ENCODE results near the gene ZNF432.

Gene ZNF432

GRCh38 chr19:52007806-52008557 lies 40.7 kb downstream of the ZNF432 start, which contains the start of gene ZNF615:
ZNF615 (minus strand) TSS chr19:52008211; CDS start chr19:52003711, 4,500 bp downstream.
- peak; percentile 80 for DNase-seq (ENCODE audit: low spot score)

GRCh38 chr19:52007451-52007805 lies 41.2 kb downstream of the ZNF432 start:
- no peak for DNase-seq (ENCODE audit: low spot score)

DNA sequence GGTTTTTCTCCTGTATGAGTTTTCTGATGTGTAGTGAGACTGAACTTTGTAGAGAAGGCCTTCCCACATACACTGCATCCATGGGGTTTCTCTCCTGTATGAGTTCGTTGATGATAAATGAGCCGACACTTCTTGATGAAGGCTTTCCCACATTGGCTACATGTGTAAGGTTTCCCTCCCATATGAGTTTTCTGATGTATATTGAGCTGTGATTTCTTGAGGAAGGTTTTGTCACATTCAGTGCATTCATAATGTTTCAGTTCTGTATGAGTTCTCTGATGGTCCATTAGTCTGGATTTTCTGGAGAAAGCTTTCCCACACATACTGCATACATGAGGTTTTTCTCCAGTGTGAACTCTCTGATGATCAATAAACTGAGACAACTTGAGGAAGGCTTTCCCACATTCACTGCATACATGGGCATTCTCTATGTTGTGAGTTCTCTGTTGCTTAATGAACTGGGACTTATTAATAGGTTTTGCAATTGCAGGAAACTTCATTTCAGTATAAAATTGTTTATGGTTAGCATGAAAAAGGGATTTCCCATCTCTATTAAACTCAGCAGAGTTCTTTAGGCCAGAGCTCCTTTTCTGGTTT lies 54.5 kb downstream of the ZNF432 start:
- no peak for DNase-seq (ENCODE audit: low spot score)

GRCh38 chr19:51993422-51993821 lies 55.2 kb downstream of the ZNF432 start:
- DNase-seq (ENCODE audit: low spot score) = no peak

- peak; percentile 70 for DNase-seq (ENCODE audit: low spot score)
These were observed 62.0 kb downstream of the ZNF432 start, which contains the start of gene ZNF350 for GRCh38 chr19:51986309-51987291. ZNF350 (minus strand) TSS chr19:51986840; CDS start chr19:51974360, 12,480 bp downstream.

DNA sequence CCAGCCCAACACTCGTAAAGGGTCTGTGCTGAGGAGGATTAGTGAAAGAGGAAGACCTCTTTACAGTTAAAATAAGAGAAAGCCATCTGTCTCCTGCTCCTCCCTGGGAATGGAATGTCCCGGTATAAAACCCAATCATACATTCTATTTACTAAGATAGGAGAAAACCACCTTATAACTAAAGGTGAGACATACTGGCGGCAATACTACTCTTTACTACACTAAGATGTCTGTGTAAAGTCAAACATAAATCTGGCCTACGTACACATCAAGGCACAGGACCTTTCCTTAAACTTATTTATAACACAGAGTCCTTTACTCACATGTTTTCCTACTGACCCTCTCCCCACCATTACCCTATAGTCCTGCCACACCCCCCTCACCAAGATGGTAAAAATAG lies 65.3 kb downstream of the ZNF432 start:
- no peak for DNase-seq (ENCODE audit: low spot score)
